Caco-2 (cell line): ENCODE data around the gene SLC5A6. TPM values are rescaled to one million over a fixed set of nuclear protein-coding genes. Genes with fewer than 3 reads are reported as not detected.
A peak's percentile ranks its signal among the peaks of the same experiment; 100 is the strongest.

Experiments
- BruUV-seq: library from RNA; stranded (reverse); fragments of 400-500 nt; replicated peaks from 2 replicates; lab custom pipeline; 2021; lab: Mats Ljungman, UMichigan
- CTCF ChIA-PET: fragments of 300-600 bp; sonication (Branson Sonifier 250); formaldehyde crosslinking; loops from one replicate; lab custom pipeline; 2022; ENCODE audit warnings: antibody characterized with exemption; lab: Charles Lee
- POLR2A ChIA-PET: fragments of 300-600 bp; sonication (Branson Sonifier 250); formaldehyde crosslinking; loops from one replicate; lab custom pipeline; 2022; ENCODE audit warnings: antibody characterized with exemption; lab: Charles Lee
- DNase-seq, 2 experiments: peaks; one replicate each; pipeline versions ENCODE4 v3.0.0 to v3.0.0-alpha.2; 2020 to 2022
- H3K27me3 ChIP-seq: replicated peaks from 2 replicates; pipeline ENCODE4 v1.6.0; 2011; ENCODE audit warnings: low read length; ENCODE audit not compliant: control insufficient read depth, insufficient read depth
- H3K36me3 ChIP-seq: 2 replicates; pipeline ENCODE4 v1.5.1; 2011; ENCODE audit warnings: low read length; ENCODE audit not compliant: control insufficient read depth, insufficient read depth
- H3K4me1 ChIP-seq: fragments of 250-450 bp; sonication (Bioruptor Pico); 2 replicates; pipeline ENCODE4 v1.5.1; 2020; ENCODE audit warnings: mild to moderate bottlenecking
- H3K4me3 ChIP-seq: 2 replicates; pipeline ENCODE4 v1.5.1; 2011; ENCODE audit warnings: low read depth, mild to moderate bottlenecking, control low read depth, low read length
- H3K9me3 ChIP-seq: fragments of 250-450 bp; sonication (Bioruptor Pico); 2 replicates; pipeline ENCODE4 v1.5.1; 2020; ENCODE audit warnings: mild to moderate bottlenecking, moderate library complexity
- H3K27ac Mint-ChIP-seq: one replicate; pipeline ENCODE4 v1.8.0; 2022; ENCODE audit warnings: mixed read lengths; ENCODE audit not compliant: unreplicated experiment
- H3K27me3 Mint-ChIP-seq: one replicate; pipeline ENCODE4 v1.8.0; 2022; ENCODE audit warnings: mixed read lengths; ENCODE audit not compliant: insufficient read depth, unreplicated experiment
- H3K36me3 Mint-ChIP-seq: one replicate; pipeline ENCODE4 v1.8.0; 2022; ENCODE audit warnings: mild to moderate bottlenecking, mixed read lengths; ENCODE audit not compliant: insufficient read depth, unreplicated experiment
- H3K4me1 Mint-ChIP-seq: one replicate; pipeline ENCODE4 v1.8.0; 2022; ENCODE audit warnings: low read depth, mixed read lengths; ENCODE audit not compliant: unreplicated experiment
- H3K4me3 Mint-ChIP-seq: one replicate; pipeline ENCODE4 v1.8.0; 2022; ENCODE audit warnings: mild to moderate bottlenecking, moderate library complexity, mixed read lengths; ENCODE audit not compliant: unreplicated experiment
- H3K9me3 Mint-ChIP-seq: one replicate; pipeline ENCODE4 v1.8.0; 2022; ENCODE audit warnings: mixed read lengths; ENCODE audit not compliant: unreplicated experiment
- intact Hi-C: fragments of 100-400 bp; cut with micrococcal nuclease; formaldehyde crosslinking; loops from one replicate; pipeline ENCODE4 v1.10.0; 2022; ENCODE audit not compliant: unreplicated experiment
- total RNA-seq: library from RNA; stranded (reverse); gene quantifications from 2 replicates; pipeline ENCODE4 v1.2.3, GENCODE V29; 2022
- TF ChIP-seq, protein P1 (sequence below), 2 experiments: fragments of 200-600 bp in 1 of 2; IDR thresholded peaks; 1 replicate in 1 of 2; 2 replicates in 1 of 2; pipeline versions ENCODE4 v1.5.1 to v1.8.0; 2011 to 2022; ENCODE audit warnings: antibody characterized with exemption in 1 of 2, control low read depth in 1 of 2, inconsistent platforms in 1 of 2, low read depth in 1 of 2, low read length in 1 of 2, mild to moderate bottlenecking in 1 of 2, moderate library complexity in 1 of 2; ENCODE audit not compliant: insufficient read depth in 1 of 2, severe bottlenecking in 1 of 2, unreplicated experiment in 1 of 2

SLC5A6 gene
- total RNA-seq, 1 experiment from 2014 or later: 98.2 TPM

- no peak overlapping the region for H3K4me3 ChIP-seq
- no peaks in the 10 kb centered on the region for H3K4me1 ChIP-seq
- intact Hi-C loops: no loop called here
- H3K36me3 ChIP-seq: peaks cover 19% of the 10 kb centered on the region
- Mint-ChIP-seq H3K4me1 (no peaks in the 10 kb centered on the region), H3K27ac (no peak overlapping the region), H3K36me3 (peaks cover 88% of the 10 kb centered on the region), H3K9me3 (no peaks in the 10 kb centered on the region), H3K4me3 (no peak overlapping the region), H3K27me3 (no peaks in the 10 kb centered on the region)
- H3K27me3 ChIP-seq: no peaks in the 10 kb centered on the region
- H3K9me3 ChIP-seq: no peaks in the 10 kb centered on the region
- CTCF ChIA-PET: interaction anchor here (0.6 kb wide), 1 partner anchor 468 kb away, joined by 4 read pairs; no protein-coding TSS in a partner anchor
- no TSS peak for BruUV-seq
- POLR2A ChIA-PET: no interaction called here
- TF ChIP-seq, protein P1, sequence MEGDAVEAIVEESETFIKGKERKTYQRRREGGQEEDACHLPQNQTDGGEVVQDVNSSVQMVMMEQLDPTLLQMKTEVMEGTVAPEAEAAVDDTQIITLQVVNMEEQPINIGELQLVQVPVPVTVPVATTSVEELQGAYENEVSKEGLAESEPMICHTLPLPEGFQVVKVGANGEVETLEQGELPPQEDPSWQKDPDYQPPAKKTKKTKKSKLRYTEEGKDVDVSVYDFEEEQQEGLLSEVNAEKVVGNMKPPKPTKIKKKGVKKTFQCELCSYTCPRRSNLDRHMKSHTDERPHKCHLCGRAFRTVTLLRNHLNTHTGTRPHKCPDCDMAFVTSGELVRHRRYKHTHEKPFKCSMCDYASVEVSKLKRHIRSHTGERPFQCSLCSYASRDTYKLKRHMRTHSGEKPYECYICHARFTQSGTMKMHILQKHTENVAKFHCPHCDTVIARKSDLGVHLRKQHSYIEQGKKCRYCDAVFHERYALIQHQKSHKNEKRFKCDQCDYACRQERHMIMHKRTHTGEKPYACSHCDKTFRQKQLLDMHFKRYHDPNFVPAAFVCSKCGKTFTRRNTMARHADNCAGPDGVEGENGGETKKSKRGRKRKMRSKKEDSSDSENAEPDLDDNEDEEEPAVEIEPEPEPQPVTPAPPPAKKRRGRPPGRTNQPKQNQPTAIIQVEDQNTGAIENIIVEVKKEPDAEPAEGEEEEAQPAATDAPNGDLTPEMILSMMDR (IDR thresholded peaks at IDR 0.05; ENCODE audit: insufficient read depth in 1 of 2, low read depth in 1 of 2, low read length in 1 of 2, severe bottlenecking in 1 of 2, unreplicated experiment in 1 of 2): no peak
- DNase-seq: no peak
Observed at GRCh38 chr2:27236136-27236535, 24.1 kb upstream of the SLC5A6 start.

DNA sequence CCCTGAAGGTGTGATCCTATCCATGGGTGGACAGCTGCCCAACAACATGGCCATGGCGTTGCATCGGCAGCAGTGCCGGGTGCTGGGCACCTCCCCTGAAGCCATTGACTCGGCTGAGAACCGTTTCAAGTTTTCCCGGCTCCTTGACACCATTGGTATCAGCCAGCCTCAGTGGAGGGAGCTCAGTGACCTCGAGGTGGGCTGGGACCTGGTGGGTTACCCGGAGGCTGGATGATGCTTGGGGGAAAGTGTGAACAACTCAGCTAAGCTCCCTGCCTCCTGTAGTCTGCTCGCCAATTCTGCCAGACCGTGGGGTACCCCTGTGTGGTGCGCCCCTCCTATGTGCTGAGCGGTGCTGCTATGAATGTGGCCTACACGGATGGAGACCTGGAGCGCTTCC is 21.3 kb upstream of the SLC5A6 start:
- intact Hi-C loops: no loop called here
- H3K9me3 Mint-ChIP-seq: no peaks in the 10 kb centered on the region
- no peak for DNase-seq
- H3K36me3 ChIP-seq: peaks cover 19% of the 10 kb centered on the region
- H3K4me3 ChIP-seq: no peak overlapping the region
- BruUV-seq: TSS peak; percentile 31
- no peaks in the 10 kb centered on the region for H3K4me1 ChIP-seq
- no peaks in the 10 kb centered on the region for H3K4me1 Mint-ChIP-seq
- no peak overlapping the region for H3K4me3 Mint-ChIP-seq
- no peaks in the 10 kb centered on the region for H3K27me3 Mint-ChIP-seq
- CTCF ChIA-PET: no interaction called here
- no peaks in the 10 kb centered on the region for H3K9me3 ChIP-seq
- peaks cover 88% of the 10 kb centered on the region for H3K36me3 Mint-ChIP-seq
- no peaks in the 10 kb centered on the region for H3K27me3 ChIP-seq
- H3K27ac Mint-ChIP-seq: no peak overlapping the region
- POLR2A ChIA-PET: no interaction called here
- TF ChIP-seq, protein P1 (IDR thresholded peaks at IDR 0.05; ENCODE audit: insufficient read depth in 1 of 2, low read depth in 1 of 2, low read length in 1 of 2, severe bottlenecking in 1 of 2, unreplicated experiment in 1 of 2): no peak

DNA sequence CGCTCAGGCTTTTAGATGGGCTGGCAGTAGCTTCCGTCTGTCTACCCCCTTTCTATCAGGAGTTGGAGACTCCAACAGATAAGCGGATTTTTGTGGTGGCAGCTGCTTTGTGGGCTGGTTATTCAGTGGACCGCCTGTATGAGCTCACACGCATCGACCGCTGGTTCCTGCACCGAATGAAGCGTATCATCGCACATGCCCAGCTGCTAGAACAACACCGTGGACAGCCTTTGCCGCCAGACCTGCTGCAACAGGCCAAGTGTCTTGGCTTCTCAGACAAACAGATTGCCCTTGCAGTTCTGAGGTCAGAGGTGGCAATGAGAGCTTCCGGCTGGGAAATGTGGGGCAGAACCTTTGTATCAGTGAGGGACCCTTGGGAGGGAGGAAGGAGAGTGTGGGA is 19.9 kb upstream of the SLC5A6 start:
- peaks cover 91% of the 10 kb centered on the region for H3K36me3 Mint-ChIP-seq
- peaks cover 17% of the 10 kb centered on the region for H3K36me3 ChIP-seq
- ChIA-PET POLR2A (no interaction called here), CTCF (interaction anchor here (0.6 kb wide), 1 partner anchor 141 kb away, joined by 3 read pairs; no protein-coding TSS in a partner anchor)
- H3K4me1 Mint-ChIP-seq: no peaks in the 10 kb centered on the region
- H3K4me3 ChIP-seq: no peak overlapping the region
- intact Hi-C loops: no loop called here
- no peaks in the 10 kb centered on the region for H3K9me3 ChIP-seq
- no peak overlapping the region for H3K4me3 Mint-ChIP-seq
- no peaks in the 10 kb centered on the region for H3K9me3 Mint-ChIP-seq
- H3K27me3 ChIP-seq: no peaks in the 10 kb centered on the region
- TF ChIP-seq, protein P1 (IDR thresholded peaks at IDR 0.05; ENCODE audit: insufficient read depth in 1 of 2, low read depth in 1 of 2, low read length in 1 of 2, severe bottlenecking in 1 of 2, unreplicated experiment in 1 of 2): no peak
- no peaks in the 10 kb centered on the region for H3K4me1 ChIP-seq
- H3K27ac Mint-ChIP-seq: no peak overlapping the region
- no TSS peak for BruUV-seq
- no peak for DNase-seq
- H3K27me3 Mint-ChIP-seq: no peaks in the 10 kb centered on the region
